Activated T-helper 2 cell treated with anti-CD3 and anti-CD28 coated beads, Interferon-gamma antibody, Interleukin-2, Interleukin-4, amounts not matched to agents 10 μg/mL and 5 μg/mL and 100 μg/mL, durations not matched to agents 14 hours and 24 hours and 36 hours (primary cell): ENCODE measurements around the gene PALLD. TPM values are rescaled to one million over a fixed set of nuclear protein-coding genes. Genes with fewer than 3 reads are reported as not detected.

Source experiments
- DNase-seq: peaks from one replicate; pipeline ENCODE4 v3.0.0; 2021; ENCODE audit warnings: low spot score
- H3K27ac Mint-ChIP-seq: one replicate; pipeline ENCODE4 v1.8.0; 2021; ENCODE audit warnings: mixed read lengths
- H3K27me3 Mint-ChIP-seq: one replicate; pipeline ENCODE4 v1.8.0; 2021; ENCODE audit warnings: low read depth, mixed read lengths
- H3K36me3 Mint-ChIP-seq: one replicate; pipeline ENCODE4 v1.8.0; 2021; ENCODE audit warnings: low read depth, mixed read lengths
- H3K4me1 Mint-ChIP-seq: one replicate; pipeline ENCODE4 v1.8.0; 2021; ENCODE audit warnings: low read depth, mixed read lengths
- H3K4me3 Mint-ChIP-seq: one replicate; pipeline ENCODE4 v1.8.0; 2021; ENCODE audit warnings: low read depth, mild to moderate bottlenecking, moderate library complexity, mixed read lengths
- H3K9me3 Mint-ChIP-seq: one replicate; pipeline ENCODE4 v1.8.0; 2021; ENCODE audit warnings: mixed read lengths
- intact Hi-C: fragments of 100-400 bp; cut with micrococcal nuclease; formaldehyde crosslinking; loops from one replicate; pipeline ENCODE4 v1.15.1; 2023
- total RNA-seq: library from RNA; stranded (reverse); gene quantifications from 2 replicates; pipeline ENCODE4 v1.2.3, GENCODE V29; 2022

The PALLD gene
- total RNA-seq, 1 donor from 2014 or later: 19.8 TPM

DNA sequence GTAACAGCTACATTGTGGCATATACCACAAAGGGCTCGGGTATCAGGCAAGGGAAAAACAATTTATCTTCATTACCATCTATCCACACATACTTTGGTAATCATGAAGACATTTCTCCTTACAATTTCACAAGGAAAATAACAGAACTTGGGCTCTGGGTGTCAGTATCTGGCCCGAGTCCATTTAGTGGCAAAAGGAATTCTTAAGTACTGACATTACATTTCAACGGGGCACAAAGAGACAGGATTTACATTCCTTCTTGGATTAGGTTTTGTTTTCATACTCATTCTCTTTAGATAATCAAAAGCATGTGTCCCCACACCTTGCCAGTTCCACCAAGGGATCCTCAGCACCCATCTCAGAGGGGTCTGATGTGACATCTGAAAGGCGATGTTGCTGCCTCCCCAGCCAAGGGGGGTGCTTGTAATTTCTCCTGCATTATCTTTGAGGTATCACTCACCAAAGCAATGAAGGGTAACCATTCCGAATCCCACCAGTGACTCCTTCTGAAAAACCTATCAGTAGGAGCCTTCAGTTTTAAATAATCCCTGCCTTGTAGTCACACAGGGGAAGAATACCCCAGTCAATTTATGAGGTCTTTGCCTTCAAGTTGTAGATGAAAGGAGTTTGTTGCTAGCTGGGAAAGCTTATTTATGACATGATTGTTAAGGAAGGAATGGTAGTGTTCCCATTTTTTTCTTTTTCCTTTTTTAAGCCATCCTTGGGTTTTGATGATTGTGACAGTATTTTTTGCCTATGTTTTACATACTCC is 118.6 kb downstream of the PALLD start:
- Mint-ChIP-seq H3K9me3 (no peaks in the 10 kb centered on the region), H3K36me3 (no peaks in the 10 kb centered on the region), H3K4me3 (no peak overlapping the region), H3K27me3 (peaks cover 18% of the 10 kb centered on the region), H3K4me1 (no peaks in the 10 kb centered on the region), H3K27ac (no peak overlapping the region)
- no peak for DNase-seq
- intact Hi-C loops: no loop called here

DNA sequence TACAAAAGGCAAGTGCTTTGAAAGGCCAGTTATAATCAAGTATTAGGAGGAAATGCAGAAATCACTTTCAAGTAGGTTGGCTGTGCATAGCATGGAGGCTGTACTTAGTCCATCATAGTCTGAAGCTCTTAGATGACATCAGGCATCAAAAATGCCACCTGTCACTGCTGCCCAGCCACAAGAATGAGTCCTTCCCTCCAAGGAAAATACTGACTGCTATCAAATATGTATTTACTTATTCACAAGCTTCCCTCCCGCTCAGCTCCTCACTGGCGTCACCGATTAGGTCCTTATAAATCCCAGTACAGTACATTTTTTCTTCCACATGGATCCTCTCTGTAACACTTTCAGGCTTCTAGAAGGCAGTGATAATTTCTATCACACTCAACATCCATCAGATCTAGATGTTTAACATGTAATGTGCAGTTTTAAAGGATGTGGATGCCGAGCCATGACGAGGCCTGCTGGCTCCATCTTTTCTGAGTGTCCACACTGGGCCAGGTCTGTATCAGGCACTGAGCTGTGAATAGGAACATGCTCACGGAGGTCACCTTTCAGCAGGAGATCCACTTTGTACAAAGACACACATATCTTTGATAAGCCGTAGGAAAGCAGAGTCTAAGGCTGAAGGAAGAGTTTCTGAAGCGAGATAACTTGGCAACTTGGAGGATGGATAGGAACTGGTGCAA is 121.9 kb downstream of the PALLD start:
- no peak for DNase-seq
- Mint-ChIP-seq H3K9me3 (no peaks in the 10 kb centered on the region), H3K27me3 (peaks cover 16% of the 10 kb centered on the region), H3K4me1 (no peaks in the 10 kb centered on the region), H3K4me3 (no peak overlapping the region), H3K27ac (no peak overlapping the region), H3K36me3 (no peaks in the 10 kb centered on the region)
- intact Hi-C loops: no loop called here

DNA sequence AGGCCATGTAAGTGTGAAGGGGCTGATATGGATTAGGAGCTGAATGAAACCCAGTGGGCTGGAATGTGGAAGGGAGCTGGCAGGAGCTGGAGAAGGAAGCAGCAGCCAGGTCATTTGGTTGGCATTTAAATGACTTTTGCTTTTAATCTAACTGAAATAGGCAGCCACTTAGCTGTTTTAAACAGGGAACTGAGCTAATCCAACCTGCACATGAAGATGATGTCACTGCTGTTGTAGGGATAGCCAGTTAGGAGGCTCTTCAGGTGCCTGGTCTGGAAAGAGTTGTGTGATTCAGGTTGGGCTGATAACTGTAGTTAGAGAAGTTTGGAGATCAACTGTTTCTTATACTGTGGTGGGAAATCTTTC is 122.4 kb downstream of the PALLD start:
- DNase-seq: no peak
- peaks cover 18% of the 10 kb centered on the region for H3K27me3 Mint-ChIP-seq
- no peaks in the 10 kb centered on the region for H3K36me3 Mint-ChIP-seq
- no peaks in the 10 kb centered on the region for H3K4me1 Mint-ChIP-seq
- no peaks in the 10 kb centered on the region for H3K9me3 Mint-ChIP-seq
- no peak overlapping the region for H3K27ac Mint-ChIP-seq
- intact Hi-C loops: no loop called here
- no peak overlapping the region for H3K4me3 Mint-ChIP-seq

DNA sequence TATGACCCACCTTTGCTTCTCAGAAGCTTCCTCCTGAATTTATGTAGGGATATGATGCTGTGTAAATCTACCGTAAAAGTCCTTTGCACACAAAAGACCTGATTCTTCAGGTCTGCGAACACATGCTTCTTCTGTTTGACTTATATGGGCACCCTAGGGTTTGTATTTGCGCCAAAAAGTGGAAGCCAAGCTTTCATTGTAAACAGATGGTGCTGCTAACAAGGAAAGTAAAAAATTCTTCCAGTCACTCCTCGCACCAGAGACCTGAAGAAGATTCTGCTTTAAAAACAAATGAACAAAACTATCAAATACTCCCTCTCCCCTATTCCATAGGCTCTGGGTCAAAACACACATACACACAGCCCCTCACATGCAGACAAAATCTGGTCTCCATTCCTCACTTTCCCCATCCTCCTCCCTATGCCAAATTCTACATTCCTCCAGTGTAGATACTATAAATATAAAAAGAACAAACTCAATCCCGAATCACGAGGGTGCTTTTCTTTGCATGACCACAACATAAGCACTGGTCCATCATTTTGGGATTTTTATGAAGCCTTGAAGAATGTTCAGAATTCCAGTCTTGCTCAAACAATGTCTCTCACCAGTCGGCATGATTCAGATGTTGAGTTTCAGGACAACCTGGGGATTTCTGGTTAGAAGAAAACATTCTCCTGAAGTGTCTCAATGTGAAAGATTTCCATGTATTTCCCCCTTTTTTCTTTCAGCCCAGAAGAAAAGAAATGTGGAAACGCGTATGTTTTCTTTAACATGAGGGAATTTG is 125.1 kb downstream of the PALLD start:
- Mint-ChIP-seq H3K27me3 (peaks cover 12% of the 10 kb centered on the region), H3K4me1 (no peaks in the 10 kb centered on the region), H3K4me3 (no peak overlapping the region), H3K9me3 (no peaks in the 10 kb centered on the region), H3K36me3 (no peaks in the 10 kb centered on the region), H3K27ac (no peak overlapping the region)
- intact Hi-C loops: no loop called here
- DNase-seq: no peak

DNA sequence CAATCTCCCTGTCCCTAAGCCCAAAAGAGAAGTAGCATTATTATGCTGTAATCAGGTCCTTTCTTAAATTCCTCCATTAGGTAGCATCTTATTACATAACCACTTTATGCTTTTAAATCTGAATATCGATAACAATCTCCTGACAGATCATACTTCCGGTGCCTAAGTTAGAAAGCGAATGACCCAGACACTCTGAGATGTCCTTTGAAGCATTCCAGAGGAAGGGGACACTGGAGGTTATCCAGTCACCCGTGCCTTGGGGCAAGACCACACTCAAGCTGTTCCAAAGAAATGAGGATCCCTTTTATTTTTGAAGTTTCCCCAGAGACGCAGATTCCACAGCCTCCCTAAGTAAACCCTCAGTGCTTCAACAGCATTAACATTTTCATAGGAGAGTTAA is 125.7 kb downstream of the PALLD start:
- no peaks in the 10 kb centered on the region for H3K9me3 Mint-ChIP-seq
- no peaks in the 10 kb centered on the region for H3K36me3 Mint-ChIP-seq
- intact Hi-C loops: no loop called here

DNA sequence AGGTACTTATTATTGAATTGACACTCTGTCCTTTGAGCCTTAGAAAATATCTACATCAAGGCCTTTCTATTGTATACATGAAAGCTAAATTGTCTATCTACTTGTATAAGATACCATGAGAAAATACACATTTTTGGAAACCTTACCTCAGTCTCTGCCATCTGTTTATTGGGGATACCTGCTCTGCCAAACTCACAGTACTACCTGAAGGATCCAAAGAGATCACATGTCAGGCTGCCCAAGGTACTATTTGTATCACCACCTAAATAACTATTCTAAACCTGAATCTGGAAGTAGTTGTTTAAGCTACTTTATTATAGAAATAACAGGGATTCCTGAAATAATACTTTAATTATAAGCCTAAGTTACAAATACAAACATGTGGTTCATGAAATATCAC is 126.2 kb downstream of the PALLD start:
- Mint-ChIP-seq H3K27ac (no peak overlapping the region), H3K9me3 (no peaks in the 10 kb centered on the region), H3K4me1 (no peaks in the 10 kb centered on the region), H3K4me3 (no peak overlapping the region), H3K36me3 (no peaks in the 10 kb centered on the region), H3K27me3 (peaks cover 8% of the 10 kb centered on the region)
- no peak for DNase-seq
- intact Hi-C loops: no loop called here

More for the DNA sequence above, 125.7 kb downstream of the PALLD start:
- no peak overlapping the region for H3K27ac Mint-ChIP-seq
- H3K4me3 Mint-ChIP-seq: no peak overlapping the region
- H3K27me3 Mint-ChIP-seq: peaks cover 8% of the 10 kb centered on the region
- no peak for DNase-seq
- H3K4me1 Mint-ChIP-seq: no peaks in the 10 kb centered on the region

DNA sequence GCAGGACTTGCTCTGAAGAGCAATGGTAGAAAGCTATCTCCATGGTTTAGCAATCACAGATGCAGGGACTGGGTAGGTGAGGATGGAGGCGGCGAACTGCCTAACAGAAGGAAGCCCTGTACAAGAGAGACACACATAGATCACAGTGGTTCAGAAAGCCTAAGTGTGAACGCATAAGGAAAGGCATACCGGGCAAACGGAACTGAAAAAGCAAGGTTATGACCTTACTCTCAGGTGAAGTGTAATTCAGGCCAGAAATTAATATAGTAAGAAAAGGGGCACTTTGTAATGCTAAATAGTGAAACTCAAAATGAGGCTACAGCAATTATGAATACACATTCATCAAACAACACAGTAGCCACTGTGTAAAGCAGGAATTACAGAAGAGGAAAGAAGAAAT is 126.6 kb downstream of the PALLD start:
- Mint-ChIP-seq H3K4me3 (no peak overlapping the region), H3K27ac (no peak overlapping the region), H3K36me3 (no peaks in the 10 kb centered on the region), H3K9me3 (no peaks in the 10 kb centered on the region), H3K4me1 (no peaks in the 10 kb centered on the region), H3K27me3 (peaks cover 11% of the 10 kb centered on the region)
- intact Hi-C loops: no loop called here
- no peak for DNase-seq

DNA sequence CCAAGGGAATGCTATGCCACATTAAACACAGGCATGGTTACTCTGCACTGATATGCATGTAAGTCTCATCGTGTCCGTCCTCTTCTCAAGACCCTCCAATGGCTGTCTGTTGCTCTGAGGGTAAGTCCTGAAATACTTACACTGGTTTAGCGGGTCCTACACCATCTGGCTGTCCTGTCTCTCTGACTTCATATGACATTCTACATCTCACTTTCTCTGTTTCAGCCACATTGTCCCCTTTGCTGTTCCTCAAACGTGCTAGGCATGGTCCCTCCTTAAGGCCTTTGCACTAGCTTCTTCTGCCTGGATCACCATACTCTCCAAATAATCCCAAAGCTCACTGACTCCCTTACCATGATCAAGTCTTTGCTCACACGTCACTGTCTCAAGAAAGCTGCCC is 131.4 kb downstream of the PALLD start:
- Mint-ChIP-seq H3K4me1 (peaks cover 6% of the 10 kb centered on the region), H3K4me3 (no peak overlapping the region), H3K27ac (no peak overlapping the region), H3K36me3 (no peaks in the 10 kb centered on the region), H3K27me3 (peaks cover 48% of the 10 kb centered on the region), H3K9me3 (no peaks in the 10 kb centered on the region)
- intact Hi-C loops: no loop called here
- no peak for DNase-seq

DNA sequence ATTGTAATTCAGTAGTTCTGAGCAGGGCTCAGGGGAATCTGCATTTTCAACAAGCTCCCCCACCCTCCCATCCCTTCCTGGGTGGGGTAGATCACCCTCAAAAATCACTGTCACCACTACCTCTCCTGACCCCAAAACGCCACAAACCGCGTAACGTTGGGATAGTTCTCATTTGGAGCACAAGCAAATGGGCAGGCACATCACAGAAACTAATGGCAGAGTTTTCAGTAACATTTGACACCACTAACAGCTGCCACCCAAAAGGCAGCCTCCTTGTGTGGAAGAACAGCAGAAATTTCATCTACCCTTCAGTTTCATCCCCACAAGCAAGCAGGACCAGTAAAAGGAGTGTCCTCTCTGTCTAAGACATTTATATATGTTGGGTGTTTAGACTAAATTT is 132.7 kb downstream of the PALLD start:
- DNase-seq: no peak
- H3K9me3 Mint-ChIP-seq: no peaks in the 10 kb centered on the region
- no peak overlapping the region for H3K4me3 Mint-ChIP-seq
- H3K36me3 Mint-ChIP-seq: no peaks in the 10 kb centered on the region
- peaks cover 56% of the 10 kb centered on the region for H3K27me3 Mint-ChIP-seq
- H3K4me1 Mint-ChIP-seq: peaks cover 12% of the 10 kb centered on the region
- no peak overlapping the region for H3K27ac Mint-ChIP-seq
- intact Hi-C loops: no loop called here

DNA sequence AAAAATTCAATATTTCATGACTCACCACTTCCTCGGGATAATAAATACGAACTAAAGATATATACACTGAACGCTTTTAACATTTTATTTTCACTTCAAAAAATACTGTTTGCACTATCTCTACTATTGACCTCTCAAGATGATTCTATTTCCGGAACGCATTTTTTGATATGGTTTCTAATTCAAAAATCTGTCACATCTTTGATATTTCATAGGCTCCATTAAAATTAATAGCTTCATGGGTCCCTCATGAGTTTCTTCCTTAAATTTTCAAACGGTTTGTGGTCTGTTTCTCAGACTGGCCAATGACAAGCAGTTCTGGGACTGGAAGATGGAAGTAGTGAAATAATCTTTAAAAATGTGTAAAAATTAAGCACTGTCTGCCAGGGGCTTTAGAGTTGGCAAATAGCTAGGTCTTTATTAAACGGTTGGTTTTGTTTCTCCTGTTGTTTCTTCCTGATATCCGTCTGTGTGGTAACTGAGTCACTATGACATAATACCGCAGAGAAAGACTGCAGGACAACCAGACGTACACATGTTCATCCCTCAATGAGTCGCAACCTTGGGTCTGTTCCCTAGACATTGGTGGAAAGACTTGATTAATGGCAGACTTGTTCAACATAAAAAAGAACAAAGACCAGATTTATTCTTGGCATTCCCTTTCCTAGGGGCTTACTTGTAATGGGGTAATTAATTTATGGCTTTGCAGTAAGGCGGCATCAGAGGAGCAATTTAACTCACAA is 133.8 kb downstream of the PALLD start:
- peaks cover 15% of the 10 kb centered on the region for H3K4me1 Mint-ChIP-seq
- no peak overlapping the region for H3K4me3 Mint-ChIP-seq
- DNase-seq: no peak
- no peak overlapping the region for H3K27ac Mint-ChIP-seq
- intact Hi-C loops: loop anchor here (5.0 to 10.0 kb wide), 2 partner anchors 116 to 187 kb away; no protein-coding TSS in a partner anchor
- H3K9me3 Mint-ChIP-seq: no peaks in the 10 kb centered on the region
- peaks cover 66% of the 10 kb centered on the region for H3K27me3 Mint-ChIP-seq
- H3K36me3 Mint-ChIP-seq: no peaks in the 10 kb centered on the region

DNA sequence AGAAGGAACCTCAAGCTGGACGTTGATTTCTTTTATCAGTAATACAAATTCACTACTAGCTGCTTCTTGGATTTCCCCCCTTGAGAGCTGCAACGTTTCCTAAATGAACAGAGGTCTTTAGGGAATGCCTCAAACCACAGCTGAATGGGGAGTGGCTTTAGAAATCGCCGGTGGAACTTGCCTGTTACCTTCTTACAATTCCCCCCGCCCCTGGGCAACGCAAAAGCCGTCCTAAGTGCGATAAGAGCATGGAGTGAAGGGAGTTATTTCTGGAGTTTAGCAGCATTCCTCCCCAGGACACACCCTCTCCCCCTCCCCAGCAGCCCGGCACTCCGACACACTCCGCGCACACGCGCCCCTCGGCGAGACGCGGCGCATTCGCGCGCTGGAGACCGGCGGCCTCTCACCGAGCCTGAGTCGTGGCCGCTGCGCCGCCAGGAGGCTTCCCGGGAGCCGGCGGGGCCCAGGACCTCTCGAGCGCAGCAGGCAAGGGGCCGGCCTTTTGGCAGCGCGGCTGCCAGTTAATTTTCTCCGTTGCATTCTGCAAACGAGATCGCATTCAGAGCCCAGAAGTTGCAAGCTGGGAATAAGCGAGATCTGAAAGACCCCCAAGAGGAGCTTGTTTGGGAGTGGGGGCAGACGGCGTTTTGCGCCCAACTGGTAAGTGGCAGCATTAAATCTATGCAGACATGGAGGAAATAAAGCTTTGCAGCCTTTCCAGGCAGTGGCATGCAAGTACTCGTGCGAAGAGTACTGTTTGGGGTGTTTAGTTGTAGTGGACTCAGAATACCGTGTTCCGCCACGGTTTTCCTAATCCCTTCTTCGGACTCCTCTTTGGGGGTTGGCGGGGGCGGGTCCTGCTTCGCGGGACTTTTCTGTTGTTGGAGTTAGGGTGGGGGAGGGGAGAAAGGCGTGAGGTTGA is 134.7 kb downstream of the PALLD start:
- peaks cover 70% of the 10 kb centered on the region for H3K27me3 Mint-ChIP-seq
- H3K4me1 Mint-ChIP-seq: peaks cover 15% of the 10 kb centered on the region
- DNase-seq: no peak
- H3K27ac Mint-ChIP-seq: no peak overlapping the region
- intact Hi-C loops: loop anchor here (5.0 to 10.0 kb wide), 2 partner anchors 117 to 186 kb away; no protein-coding TSS in a partner anchor
- H3K4me3 Mint-ChIP-seq: no peak overlapping the region
- no peaks in the 10 kb centered on the region for H3K9me3 Mint-ChIP-seq
- no peaks in the 10 kb centered on the region for H3K36me3 Mint-ChIP-seq
